ENCODE results near the gene BPI.
"Not testable (repeated sequence)": the region's sequence is repeated elsewhere in the genome, so short reads cannot be mapped to it uniquely, and the experiment has no call there.

BPI gene

GRCh38 chr20:38304845-38305447 lies 990 bp downstream of the BPI start:
- no peak for DNase-seq (ENCODE audit: low read depth)

DNA sequence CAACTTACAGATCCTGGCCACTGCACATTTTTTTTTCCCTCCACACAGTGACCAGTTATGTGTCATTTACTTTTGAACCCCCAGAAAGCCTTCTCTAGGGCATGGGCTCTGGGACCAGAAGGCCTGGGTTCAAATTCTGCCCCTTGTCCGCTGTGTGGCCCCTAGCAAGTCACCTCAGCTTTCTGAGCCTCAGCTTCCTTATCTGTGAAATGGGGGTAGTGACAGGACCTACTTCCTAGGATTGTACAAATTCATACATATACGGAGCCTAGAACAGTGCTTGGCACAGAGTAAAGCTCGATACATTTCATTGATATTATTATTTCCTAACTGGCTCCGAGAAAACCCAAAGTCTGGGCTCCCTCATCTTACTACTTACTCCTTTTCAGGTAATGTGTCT lies 1.6 kb downstream of the BPI start:
- DNase-seq (ENCODE audit: low read depth) = no peak

- DNase-seq (ENCODE audit: low read depth) = no peak
Observed at GRCh38 chr20:38306379-38306778, 2.4 kb downstream of the BPI start.

DNA sequence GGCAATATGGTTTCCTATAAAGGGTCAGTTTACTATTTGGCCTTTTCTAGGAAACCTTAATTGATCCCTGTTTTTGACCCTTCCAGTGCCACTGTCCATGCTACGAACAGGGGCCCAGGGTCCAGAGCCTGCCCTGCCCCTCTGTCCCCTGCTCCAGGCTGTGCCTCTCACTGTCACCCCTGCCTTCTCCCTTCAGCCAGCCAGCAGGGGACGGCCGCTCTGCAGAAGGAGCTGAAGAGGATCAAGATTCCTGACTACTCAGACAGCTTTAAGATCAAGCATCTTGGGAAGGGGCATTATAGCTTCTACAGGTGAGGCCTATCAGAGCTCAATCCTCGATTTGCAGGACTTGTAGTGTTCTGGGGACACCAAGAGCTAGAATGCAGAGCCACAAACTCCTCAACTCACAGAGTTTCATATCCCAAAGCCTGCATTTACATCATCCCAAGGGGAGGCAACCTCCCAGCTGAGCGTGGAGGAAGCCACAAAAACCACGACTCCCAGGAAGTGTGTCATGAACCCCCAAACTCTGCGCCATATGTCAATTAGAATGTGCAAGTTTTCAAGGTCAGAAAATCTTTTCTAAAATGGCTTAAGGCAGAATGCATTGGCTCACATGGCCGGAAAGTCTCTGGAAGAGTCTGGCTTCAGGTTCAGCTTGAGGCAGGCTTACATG lies 3.6 kb downstream of the BPI start:
- DNase-seq (ENCODE audit: low read depth) = no peak

DNA sequence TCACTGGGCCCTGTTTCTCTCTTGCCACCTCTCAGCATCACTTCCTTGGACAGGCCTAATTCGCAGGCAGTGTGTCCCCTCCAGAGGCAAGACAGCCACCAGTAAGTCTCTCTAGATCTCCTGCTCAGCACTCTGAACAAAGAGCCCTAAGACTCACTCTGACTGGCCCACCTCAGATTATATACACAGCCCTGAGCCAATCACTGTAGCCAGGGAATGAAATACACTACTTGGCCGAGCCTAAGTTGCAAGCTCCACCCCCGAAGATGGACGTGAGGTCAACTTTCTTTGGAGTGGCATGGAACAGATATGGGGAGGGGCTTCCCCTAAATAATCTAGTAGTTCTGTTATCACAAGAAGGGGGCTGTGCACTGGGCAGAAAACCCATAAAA lies 4.1 kb downstream of the BPI start:
- no peak for DNase-seq (ENCODE audit: low read depth)

DNA sequence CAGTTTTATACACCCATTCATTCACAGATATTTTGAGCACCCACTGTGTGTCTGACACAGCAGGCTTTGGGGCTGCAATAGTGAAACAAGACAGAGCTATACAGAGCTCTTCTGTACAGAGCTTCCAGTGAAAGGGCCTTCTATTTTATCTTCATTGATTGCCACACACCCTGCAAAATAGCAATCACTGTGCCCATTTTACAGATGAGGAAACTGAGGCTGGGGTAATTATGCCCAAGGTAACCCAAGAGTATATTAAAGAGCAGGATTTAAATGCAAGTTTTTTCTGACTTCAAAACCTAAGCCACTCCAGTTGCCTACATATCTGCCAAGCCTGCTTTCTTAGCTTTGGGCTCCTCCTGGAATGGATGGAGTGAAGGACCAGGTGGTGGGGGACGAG lies 4.5 kb downstream of the BPI start:
- DNase-seq (ENCODE audit: low read depth) = no peak

GRCh38 chr20:38311091-38311490 lies 7.1 kb downstream of the BPI start:
- DNase-seq (ENCODE audit: low read depth) = no peak

DNA sequence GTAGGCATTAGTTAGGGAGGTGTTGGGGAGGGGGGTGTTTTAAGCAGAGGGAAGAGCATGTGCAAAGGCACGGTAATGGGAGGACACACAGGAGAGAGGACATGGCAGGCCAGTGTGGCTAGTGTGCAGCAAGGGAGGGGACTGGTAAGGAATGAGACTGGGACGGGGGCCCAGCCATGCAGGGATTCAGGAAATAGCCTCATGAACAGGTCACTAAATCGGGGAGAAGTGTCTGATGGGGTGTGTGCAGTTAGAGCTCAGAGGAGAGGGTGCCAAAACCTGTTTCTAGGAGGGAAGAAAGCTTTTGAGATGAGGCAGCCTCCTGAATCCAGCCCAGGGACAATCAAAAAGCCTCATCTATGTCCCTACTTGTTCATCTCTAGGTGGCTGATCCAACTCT lies 7.5 kb downstream of the BPI start:
- no peak for DNase-seq (ENCODE audit: low read depth)

GRCh38 chr20:38313676-38314075 lies 9.7 kb downstream of the BPI start:
- no peak for DNase-seq (ENCODE audit: low read depth)

GRCh38 chr20:38314350-38314749 lies 10.4 kb downstream of the BPI start:
- not testable (repeated sequence) for DNase-seq (ENCODE audit: low read depth)

DNA sequence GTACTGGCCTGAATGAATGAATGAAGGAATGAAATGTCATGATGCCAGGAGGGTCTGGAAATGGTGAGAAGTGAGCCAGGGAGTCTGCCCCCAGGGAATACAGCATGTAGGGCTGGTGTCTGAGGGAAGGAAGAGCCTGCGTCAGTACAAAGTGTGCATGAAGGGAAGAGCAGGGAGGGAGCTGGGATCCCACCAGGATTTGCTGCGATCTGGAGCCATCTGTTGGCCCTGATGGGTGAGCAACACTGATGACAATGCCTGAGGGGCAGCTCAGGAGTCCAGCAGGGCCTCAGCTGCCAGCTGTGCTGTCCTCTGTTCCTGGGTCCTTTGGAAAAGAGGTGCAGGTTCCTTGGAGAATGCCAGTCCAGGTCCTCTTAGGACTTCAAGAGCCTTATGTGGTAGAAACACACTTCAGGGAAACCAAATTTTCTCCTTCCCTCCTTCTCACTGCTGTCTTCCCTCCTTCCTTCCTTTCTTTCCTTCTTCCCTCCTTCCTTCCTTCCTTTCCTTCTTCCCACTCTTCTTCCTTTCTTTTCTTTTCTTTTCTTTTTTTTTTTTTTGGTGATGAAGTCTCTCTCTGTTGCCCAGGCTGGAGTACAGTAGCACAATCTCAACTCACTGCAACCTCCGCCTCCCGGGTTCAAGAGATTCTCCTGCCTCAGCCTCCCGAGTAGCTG lies 11.5 kb downstream of the BPI start:
- no peak for DNase-seq (ENCODE audit: low read depth)

GRCh38 chr20:38316341-38316740 lies 12.4 kb downstream of the BPI start:
- DNase-seq (ENCODE audit: low read depth) = no peak

DNA sequence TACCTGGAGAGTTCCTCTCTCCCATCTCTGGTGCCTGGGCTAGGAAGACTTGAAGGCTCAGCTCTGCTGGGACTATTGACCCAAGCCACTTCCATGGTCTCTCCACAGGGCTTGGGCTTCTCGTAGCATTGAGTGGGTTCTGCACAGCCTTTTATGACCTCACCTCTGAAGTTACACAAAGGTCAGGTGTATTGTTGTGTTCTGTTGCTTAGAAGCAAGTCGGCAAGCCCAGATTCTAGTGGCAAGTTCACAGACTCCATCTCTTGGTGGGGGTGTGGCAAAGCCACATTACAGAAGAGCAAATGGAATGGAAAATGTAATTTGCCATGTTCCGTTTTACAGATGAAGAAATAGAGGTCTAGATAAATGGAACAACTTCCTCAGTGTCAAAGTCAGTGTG lies 13.5 kb downstream of the BPI start:
- DNase-seq (ENCODE audit: low read depth) = no peak

DNA sequence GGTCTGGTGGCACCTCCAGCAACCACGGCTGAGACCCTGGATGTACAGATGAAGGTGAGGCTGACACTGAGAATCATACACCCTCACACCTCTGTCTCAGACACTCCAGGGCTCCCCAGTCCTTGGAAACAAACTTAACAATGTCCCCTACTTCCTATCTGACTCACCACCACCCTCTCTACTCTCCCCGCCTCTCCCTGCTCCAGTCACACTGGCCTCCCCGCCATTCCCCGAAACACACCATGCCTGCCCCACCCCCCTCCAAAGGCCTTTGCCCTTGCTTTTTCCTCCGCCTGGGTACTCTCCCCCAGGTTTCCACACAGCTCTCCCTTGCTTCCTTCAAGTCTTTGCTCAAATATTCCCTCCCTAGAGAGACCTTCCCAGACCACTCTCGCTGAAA lies 16.3 kb downstream of the BPI start:
- DNase-seq (ENCODE audit: low read depth) = no peak

DNA sequence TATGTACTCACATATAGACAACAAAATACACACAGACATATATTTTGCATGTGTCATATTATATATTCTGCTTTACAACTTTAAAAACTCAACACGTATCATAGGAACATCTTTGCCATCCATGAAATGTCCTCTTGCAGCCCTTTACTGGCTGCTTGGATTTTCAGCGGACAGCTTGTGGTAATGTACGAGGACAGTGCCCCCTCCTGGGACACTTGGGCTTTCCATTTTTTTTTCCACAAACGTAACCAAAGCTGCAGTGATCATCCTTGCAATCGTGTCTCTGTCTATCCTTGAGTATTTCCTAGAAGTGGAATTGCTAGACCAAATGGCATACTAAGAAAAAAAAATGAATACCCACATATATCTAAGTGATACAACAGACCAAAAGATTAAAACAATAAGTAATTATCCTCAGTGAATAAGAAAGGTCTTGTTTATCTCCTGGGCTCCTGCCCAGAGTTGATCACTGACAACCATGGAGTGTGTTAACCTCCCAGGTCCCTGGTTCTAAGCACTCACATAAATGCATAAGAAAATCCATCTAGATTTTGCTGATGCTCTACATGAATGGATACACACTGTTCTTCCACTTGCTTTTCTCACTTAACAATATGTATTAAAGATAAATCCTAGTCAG lies 18.1 kb downstream of the BPI start:
- DNase-seq (ENCODE audit: low read depth) = peak; percentile 28

DNA sequence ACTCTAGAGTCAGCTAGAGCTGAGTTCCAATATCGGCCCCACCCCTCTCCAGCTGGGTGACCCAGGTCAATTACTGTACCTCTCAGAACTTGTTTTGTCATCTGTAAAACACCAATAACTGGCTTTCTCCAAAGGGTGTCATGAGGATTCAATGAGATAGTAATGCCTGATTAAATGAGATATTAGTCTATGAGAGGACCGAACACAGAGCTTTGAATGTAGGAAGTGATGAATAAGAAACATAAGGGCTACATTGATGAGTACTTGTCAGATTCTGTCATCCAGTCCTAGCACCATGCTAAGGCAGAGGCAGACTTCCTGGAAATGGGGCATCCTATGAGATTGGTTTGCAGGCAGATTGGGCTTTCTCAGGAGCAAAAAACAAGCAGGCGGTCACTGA lies 20.2 kb downstream of the BPI start:
- DNase-seq (ENCODE audit: low read depth) = no peak

- no peak for DNase-seq (ENCODE audit: low read depth)
Observed at GRCh38 chr20:38325167-38325566, 21.2 kb downstream of the BPI start.

DNA sequence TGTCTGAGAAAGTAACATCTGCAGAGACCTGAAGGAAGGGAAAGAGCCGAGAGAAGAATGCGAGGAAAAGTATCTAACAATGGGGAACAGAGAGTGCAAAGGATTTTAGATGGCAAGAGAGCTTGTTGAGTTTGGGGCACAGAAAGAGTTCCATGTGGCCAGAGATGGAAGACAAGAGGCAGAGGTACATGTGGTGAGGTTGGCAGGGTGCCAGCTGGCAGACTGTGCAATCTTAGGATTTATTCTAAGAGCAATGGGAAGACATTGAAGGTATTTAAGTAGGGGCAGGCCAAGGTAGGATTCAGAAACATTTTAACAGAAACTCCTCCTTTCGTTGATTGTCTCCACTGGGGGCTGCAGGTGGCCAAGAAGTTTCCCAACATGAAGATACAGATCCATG lies 21.9 kb downstream of the BPI start:
- DNase-seq (ENCODE audit: low read depth) = no peak

DNA sequence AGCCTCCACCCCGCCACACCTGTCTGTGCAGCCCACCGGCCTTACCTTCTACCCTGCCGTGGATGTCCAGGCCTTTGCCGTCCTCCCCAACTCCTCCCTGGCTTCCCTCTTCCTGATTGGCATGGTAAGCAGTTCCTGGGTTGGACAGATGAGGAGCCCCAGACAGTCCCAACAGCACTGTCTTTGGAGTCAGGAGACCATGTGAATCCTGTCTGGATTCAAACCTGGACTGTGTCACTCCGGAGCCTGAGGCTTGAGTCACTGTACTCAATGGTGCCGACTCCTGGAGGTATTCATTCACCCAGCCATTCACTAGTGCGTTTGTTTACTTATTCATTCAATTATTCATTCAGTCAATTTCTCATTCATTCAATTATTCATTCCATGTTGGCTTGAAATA lies 22.4 kb downstream of the BPI start:
- DNase-seq (ENCODE audit: low read depth) = no peak

DNA sequence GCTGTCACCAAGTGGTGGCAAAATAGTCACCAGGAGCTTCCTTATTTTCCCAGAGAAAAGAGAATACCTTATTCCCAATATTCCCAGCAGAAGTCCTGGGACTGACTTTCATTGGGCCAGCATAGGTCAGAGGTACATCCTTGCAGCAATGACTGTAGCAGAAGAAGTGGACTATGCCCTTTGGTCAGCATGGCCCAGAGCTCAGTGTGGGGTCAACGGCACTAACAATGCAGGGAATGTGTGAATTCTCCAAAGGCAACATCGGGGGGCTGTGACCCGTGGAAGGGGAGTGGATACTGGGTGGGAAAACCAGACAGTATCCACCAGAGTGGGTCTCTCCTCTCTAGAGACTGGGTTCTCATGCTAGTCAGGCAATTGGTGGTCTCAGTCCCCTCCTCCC lies 26.7 kb downstream of the BPI start:
- no peak for DNase-seq (ENCODE audit: low read depth)

GRCh38 chr20:38331245-38331644 lies 27.3 kb downstream of the BPI start:
- DNase-seq (ENCODE audit: low read depth) = no peak

GRCh38 chr20:38331814-38332213 lies 27.9 kb downstream of the BPI start:
- no peak for DNase-seq (ENCODE audit: low read depth)

- no peak for DNase-seq (ENCODE audit: low read depth)
Observed at GRCh38 chr20:38334016-38334415, 30.1 kb downstream of the BPI start.

Measured in GM04504 (cell line).